ENCODE results near the gene MRPL44. TPM values are rescaled to one million over a fixed set of nuclear protein-coding genes. Genes with fewer than 3 reads are reported as not detected.

MRPL44 gene
- total and polyA plus RNA-seq, 2 of the 13 experiments (the other 11 are each of a cell fraction or from before 2014, with no cell fraction given), result 38.4 to 78.0 TPM

GRCh38 chr2:223944703-223945531 lies 12.3 kb upstream of the MRPL44 start, which contains the start of gene WDFY1 (continued):
- TF ChIP-seq ZNF646 (CRISPR knock-in tag; IDR thresholded peaks at IDR 0.05) (peak; percentile 51; the same call in 1 of the 2 replicates), HNF4G (IDR thresholded peaks at IDR 0.05; ENCODE audit: borderline replicate concordance, low read depth, low read length) (peak; percentile 53; the same call in 1 of the 2 replicates), HNF4G (CRISPR knock-in tag; IDR thresholded peaks at IDR 0.05; ENCODE audit: borderline replicate concordance, low read depth) (no peak), ZSCAN20 (CRISPR knock-in tag; IDR thresholded peaks at IDR 0.05; ENCODE audit: borderline replicate concordance) (peak; percentile 94; the same call in 1 of the 2 replicates), ZNF253 (CRISPR knock-in tag; IDR thresholded peaks at IDR 0.05; ENCODE audit: borderline replicate concordance) (no peak), GATAD2A (CRISPR knock-in tag; IDR thresholded peaks at IDR 0.05) (peak; percentile 52; the same call in 1 of the 2 replicates), RFX3 (CRISPR knock-in tag; IDR thresholded peaks at IDR 0.05) (no peak), PHF8 (CRISPR knock-in tag; IDR thresholded peaks at IDR 0.05) (peak; percentile 98), ATF7-NPFF (CRISPR knock-in tag; IDR thresholded peaks at IDR 0.05; ENCODE audit: low read depth) (peak; percentile 92), ZNF318 (CRISPR knock-in tag; IDR thresholded peaks at IDR 0.05) (no peak), ZNF878 (CRISPR knock-in tag; IDR thresholded peaks at IDR 0.05) (peak; percentile 94), RFX1 (IDR thresholded peaks at IDR 0.05) (no peak), ZC3H13 (CRISPR knock-in tag; IDR thresholded peaks at IDR 0.05) (peak; percentile 91)

All from HepG2 (cell line).